ENCODE measurements around the gene KRR1. TPM values are rescaled to one million over a fixed set of nuclear protein-coding genes. Genes with fewer than 3 reads are reported as not detected.
"Not testable (repeated sequence)": the region's sequence is repeated elsewhere in the genome, so short reads cannot be mapped to it uniquely, and the experiment has no call there.

The KRR1 gene
- total and polyA plus RNA-seq, 2 experiments from 2014 or later = 55.7 to 120 TPM

GRCh38 chr12:75459755-75460154, 51.7 kb downstream of the KRR1 start:
- H3K79me2 ChIP-seq (replicated peaks; ENCODE audit: insufficient read depth) = no peaks in the 10 kb centered on the region
- no peak overlapping the region for H3K4me2 ChIP-seq
- H3K4me1 ChIP-seq (ENCODE audit: insufficient read depth) = no peaks in the 10 kb centered on the region
- H3K27ac Mint-ChIP-seq = no peak overlapping the region
- peaks cover 33% of the 10 kb centered on the region for H3K9me3 Mint-ChIP-seq
- H3K9me2 ChIP-seq (ENCODE audit: insufficient read depth) = peaks cover under 1% of the 10 kb centered on the region; the same call in 1 of the 2 replicates
- no peak for TF ChIP-seq CREB1 (CRISPR knock-in tag; IDR thresholded peaks at IDR 0.05; ENCODE audit: low read depth)
- no peak for TF ChIP-seq EZH2 (IDR thresholded peaks at IDR 0.05; ENCODE audit: low read depth, unreplicated experiment)
- no peak for TF ChIP-seq ETS1 (IDR thresholded peaks at IDR 0.05)
- TF ChIP-seq ZNF114 (CRISPR knock-in tag; IDR thresholded peaks at IDR 0.05) = no peak
- TF ChIP-seq NANOG (IDR thresholded peaks at IDR 0.05; ENCODE audit: borderline replicate concordance) = no peak
- TF ChIP-seq JUNB (IDR thresholded peaks at IDR 0.05; ENCODE audit: unreplicated experiment) = no peak
- no peak for TF ChIP-seq ZNF331 (CRISPR knock-in tag; IDR thresholded peaks at IDR 0.05; ENCODE audit: low read depth)
- no peak for TF ChIP-seq EZH2phosphoT487 (IDR thresholded peaks at IDR 0.05; ENCODE audit: unreplicated experiment)
- no peak for TF ChIP-seq CTCF (conservative IDR thresholded peaks at IDR 0.05; ENCODE audit: low read depth in 2 of 2)
- H3K4me3 ChIP-seq = no peak overlapping the region
- H3K4me1 Mint-ChIP-seq = no peaks in the 10 kb centered on the region; the same call in 2 of the 3 replicates
- no peak overlapping the region for H3K4me3 Mint-ChIP-seq
- H3K36me3 ChIP-seq (ENCODE audit: insufficient read depth) = peaks cover 15% of the 10 kb centered on the region; the same call in 1 of the 2 replicates
- no peaks in the 10 kb centered on the region for H3K27me3 Mint-ChIP-seq (ENCODE audit: insufficient read depth, low read depth, poor library complexity)
- H3K36me3 Mint-ChIP-seq (ENCODE audit: low read depth) = peaks cover 30% of the 10 kb centered on the region
- no peaks in the 10 kb centered on the region for H3F3A ChIP-seq (replicated peaks; ENCODE audit: low read depth)
- no peaks in the 10 kb centered on the region for H3K27me3 ChIP-seq (ENCODE audit: insufficient read depth)
- no peak overlapping the region for H2AFZ ChIP-seq
- H3K27ac ChIP-seq (ENCODE audit: low read depth) = no peak overlapping the region
- ATAC-seq = no peak
- H4K20me1 ChIP-seq (replicated peaks; ENCODE audit: insufficient read depth) = no peaks in the 10 kb centered on the region
- no peak for DNase-seq (ENCODE audit: low spot score)

- peaks cover 15% of the 10 kb centered on the region; the same call in 1 of the 2 replicates for H3K36me3 ChIP-seq (ENCODE audit: insufficient read depth)
- not testable (repeated sequence) for H3K27me3 Mint-ChIP-seq (ENCODE audit: insufficient read depth, low read depth, poor library complexity); H3F3A ChIP-seq (replicated peaks; ENCODE audit: low read depth); H3K4me3 Mint-ChIP-seq; H3K4me2 ChIP-seq; ATAC-seq; H3K4me1 ChIP-seq (ENCODE audit: insufficient read depth); H3K4me1 Mint-ChIP-seq; H3K4me3 ChIP-seq; H2AFZ ChIP-seq; H3K9me2 ChIP-seq (ENCODE audit: insufficient read depth); H3K79me2 ChIP-seq (replicated peaks; ENCODE audit: insufficient read depth); H4K20me1 ChIP-seq (replicated peaks; ENCODE audit: insufficient read depth); H3K27ac ChIP-seq (ENCODE audit: low read depth); H3K27me3 ChIP-seq (ENCODE audit: insufficient read depth)
- TF ChIP-seq ZNF462 (CRISPR knock-in tag; IDR thresholded peaks at IDR 0.05) (0 out of 2 replicates have a peak, but pooled peaks have one; percentile 24), CREB1 (CRISPR knock-in tag; IDR thresholded peaks at IDR 0.05; ENCODE audit: low read depth) (0 out of 2 replicates have a peak, but pooled peaks have one; percentile 19), ZNF331 (CRISPR knock-in tag; IDR thresholded peaks at IDR 0.05; ENCODE audit: low read depth) (0 out of 2 replicates have a peak, but pooled peaks have one; percentile 35), CTCF (conservative IDR thresholded peaks at IDR 0.05; ENCODE audit: low read depth in 2 of 2) (0 out of 4 replicates have a peak, but pooled peaks of 1 of the 2 experiments have one; percentile 9)
- Mint-ChIP-seq H3K9me3 (peaks cover 33% of the 10 kb centered on the region), H3K36me3 (ENCODE audit: low read depth) (peaks cover 30% of the 10 kb centered on the region), H3K27ac (peak overlapping the region; percentile 57)
- DNase-seq (ENCODE audit: low spot score) = peak; percentile 45
These were observed 53.5 kb downstream of the KRR1 start for GRCh38 chr12:75457866-75458265.
